ENCODE data around the gene MDP1.

Gene MDP1

GRCh38 chr14:24185741-24186140 lies 30.1 kb downstream of the MDP1 start:
- DNase-seq (ENCODE audit: extremely low spot score): no peak
- ChIA-PET CTCF (interaction anchor here (1.2 to 4.4 kb wide), 4 partner anchors 8 to 56 kb away, joined by 4 to 35 read pairs (median 5); partner anchors contain the start of genes IRF9, TINF2 and TM9SF1), POLR2A (no interaction called here)
- TF ChIP-seq CTCF (IDR thresholded peaks at IDR 0.05; ENCODE audit: control extremely low read depth, extremely low read depth, low read depth, missing control alignments): no peak

- TF ChIP-seq CTCF (IDR thresholded peaks at IDR 0.05; ENCODE audit: control extremely low read depth, extremely low read depth, low read depth, missing control alignments): no peak
- POLR2A ChIA-PET: no interaction called here
Observed at GRCh38 chr14:24185026-24185425, 30.8 kb downstream of the MDP1 start.

DNA sequence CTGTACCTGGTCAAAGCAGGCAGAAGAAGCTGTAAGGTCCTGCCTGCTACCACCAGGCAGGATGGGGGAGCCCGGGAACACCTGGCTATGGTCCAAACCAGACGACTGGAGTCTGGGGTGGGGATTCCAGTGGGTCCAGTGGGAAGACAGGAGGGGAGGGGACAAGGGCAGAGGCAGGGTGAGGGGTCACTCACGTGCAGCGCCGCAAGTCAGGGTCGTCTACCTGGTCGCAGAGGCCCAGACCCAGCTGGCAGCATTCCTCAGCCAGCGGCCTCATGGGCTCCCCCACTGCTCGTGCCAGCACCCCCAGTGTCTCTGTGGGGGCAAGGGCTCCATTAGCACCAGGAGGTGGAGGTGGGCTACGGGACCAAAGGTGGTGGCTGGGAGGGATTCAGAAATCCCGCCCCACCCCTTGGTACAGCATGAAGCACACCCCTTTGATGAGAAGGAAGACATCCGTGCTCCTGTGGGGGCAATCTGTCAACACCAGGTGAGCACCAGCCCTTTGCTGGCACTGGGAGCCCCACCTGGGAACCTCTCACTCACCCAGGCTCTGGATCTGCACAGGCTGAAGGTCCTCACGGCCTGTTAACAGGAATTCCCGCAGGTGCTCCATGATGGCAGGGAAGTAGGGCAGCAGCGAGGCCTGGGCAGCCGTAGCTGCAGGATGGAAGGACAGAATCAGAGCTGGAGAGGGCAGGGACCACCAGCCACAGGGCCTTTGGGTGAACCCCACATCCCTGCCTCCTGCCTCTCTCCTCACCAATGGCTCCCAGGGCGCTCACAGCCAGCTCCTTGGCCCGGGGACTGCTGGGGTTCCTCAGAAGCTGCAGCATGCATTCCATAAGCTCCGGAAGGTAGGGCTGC lies 31.5 kb downstream of the MDP1 start:
- DNase-seq (ENCODE audit: extremely low spot score): no peak
- POLR2A ChIA-PET: no interaction called here
- TF ChIP-seq CTCF (IDR thresholded peaks at IDR 0.05; ENCODE audit: control extremely low read depth, extremely low read depth, low read depth, missing control alignments): no peak
- CTCF ChIA-PET: interaction anchor here (0.9 to 4.4 kb wide), 4 partner anchors 11 to 124 kb away, joined by 3 to 35 read pairs (median 5); partner anchors contain the start of genes CIDEB, IRF9, TINF2 and TM9SF1

More at GRCh38 chr14:24185026-24185425, 30.8 kb downstream of the MDP1 start:
- CTCF ChIA-PET: interaction anchor here (0.9 to 4.4 kb wide), 5 partner anchors 9 to 123 kb away, joined by 3 to 35 read pairs (median 4); partner anchors contain the start of genes CIDEB, IRF9, TINF2 and TM9SF1
- no peak for DNase-seq (ENCODE audit: extremely low spot score)

GRCh38 chr14:24183014-24183481 lies 32.8 kb downstream of the MDP1 start:
- CTCF ChIA-PET: interaction anchor here (1.2 kb wide), 1 partner anchor 29 kb away, joined by 3 read pairs; no protein-coding TSS in a partner anchor
- DNase-seq (ENCODE audit: extremely low spot score): no peak
- TF ChIP-seq CTCF (IDR thresholded peaks at IDR 0.05; ENCODE audit: control extremely low read depth, extremely low read depth, low read depth, missing control alignments): no peak
- POLR2A ChIA-PET: interaction anchor here (0.9 kb wide), 2 partner anchors 10 to 36 kb away, joined by 3 read pairs; no protein-coding TSS in a partner anchor

DNA sequence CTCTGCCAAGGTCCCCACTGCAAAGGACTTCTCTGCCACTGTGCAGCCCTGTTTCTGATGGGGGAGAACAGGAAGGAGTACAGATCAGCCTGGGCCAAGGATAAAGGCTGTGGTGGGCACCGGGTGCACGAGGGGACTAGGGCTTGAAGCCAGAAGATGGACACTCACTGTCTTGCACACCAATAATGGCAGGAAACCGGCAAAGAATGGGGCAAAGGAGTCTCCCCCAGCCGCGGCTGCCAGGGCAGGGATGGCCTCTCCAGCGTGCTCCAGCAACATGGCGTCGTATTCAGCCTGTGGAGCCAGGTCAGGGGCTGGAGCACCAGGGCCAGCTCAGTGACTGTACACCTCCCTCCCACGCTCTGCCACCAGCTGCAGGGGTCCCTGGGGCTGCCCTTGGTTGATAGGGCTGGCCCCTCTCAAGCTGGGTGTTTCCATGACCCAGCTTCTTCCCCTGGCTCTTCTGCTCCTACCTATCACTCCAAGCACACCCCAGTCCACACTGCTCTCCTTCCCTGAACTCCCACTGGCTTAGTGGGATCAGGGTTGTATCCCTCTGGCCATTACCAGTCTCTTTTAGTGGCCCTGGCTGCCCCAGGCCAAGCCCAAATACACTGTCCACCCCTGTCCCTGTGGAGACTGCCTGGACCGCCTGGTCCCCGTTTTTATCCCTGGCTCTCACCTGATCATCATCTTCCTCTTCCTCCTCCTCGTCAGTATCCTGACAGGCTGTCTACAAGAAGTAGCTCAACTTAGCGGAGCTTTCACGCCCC lies 33.6 kb downstream of the MDP1 start:
- POLR2A ChIA-PET: interaction anchor here (0.9 kb wide), 3 partner anchors 9 to 36 kb away, joined by 3 read pairs; no protein-coding TSS in a partner anchor
- TF ChIP-seq CTCF (IDR thresholded peaks at IDR 0.05; ENCODE audit: control extremely low read depth, extremely low read depth, low read depth, missing control alignments): no peak
- CTCF ChIA-PET: interaction anchor here (1.2 kb wide), 1 partner anchor 28 kb away, joined by 3 read pairs; no protein-coding TSS in a partner anchor
- DNase-seq (ENCODE audit: extremely low spot score): no peak
